NCI-H146 treated with DMSO at 0.1 percent for 48 hours (cell line): Measurements from ENCODE around the gene NDRG4.
A peak's percentile ranks its signal among the peaks of the same experiment; 100 is the strongest.

Experiments used
- DNase-seq: peaks from one replicate; lab custom pipeline; 2025; ENCODE audit not compliant: unreplicated experiment; lab: John Stamatoyannopoulos, UW

NDRG4 gene

GRCh38 chr16:58537124-58537906 is 37.4 kb downstream of the NDRG4 start:
- DNase-seq, result no peak

- no peak for DNase-seq
These were observed 41.8 kb downstream of the NDRG4 start for GRCh38 chr16:58541711-58542110.

- DNase-seq, result peak; percentile 0
These were observed 42.3 kb downstream of the NDRG4 start for GRCh38 chr16:58542291-58542690.

GRCh38 chr16:58543685-58544084 is 43.7 kb downstream of the NDRG4 start:
- DNase-seq, result no peak

- no peak for DNase-seq
These were observed 48.4 kb downstream of the NDRG4 start for GRCh38 chr16:58548378-58548777.

- DNase-seq, result no peak
These were observed 51.6 kb downstream of the NDRG4 start for GRCh38 chr16:58551496-58551895.

GRCh38 chr16:58556678-58557077 is 56.7 kb downstream of the NDRG4 start:
- no peak for DNase-seq
